Measurements from ENCODE around the gene OVCH2. TPM values are rescaled to one million over a fixed set of nuclear protein-coding genes. Genes with fewer than 3 reads are reported as not detected.

Gene OVCH2
- total and polyA plus RNA-seq, 12 donors = not detected

Other genes with a start within 250 kb of the OVCH2 start
- gene OLFML1, start 221.0 kb downstream of the OVCH2 start, total RNA-seq = 10 to 100 TPM in 2 of 9 donors, 1 to 10 TPM in 7; 4.0 to 12.6 (median 6.7) TPM
- gene OLFML1, start 221.0 kb downstream of the OVCH2 start, polyA plus RNA-seq = 1 to 10 TPM; 4.8 to 8.0 (median 5.3) TPM
- 10 to 100 TPM; 11.4 to 36.5 (median 21.0) TPM for gene PPFIBP2, start 192.5 kb downstream of the OVCH2 start, total RNA-seq
- 10 to 100 TPM; 12.8 to 35.3 (median 21.2) TPM for gene PPFIBP2, start 192.5 kb downstream of the OVCH2 start, polyA plus RNA-seq
- 10 to 100 TPM in 1 of 9 donors, 1 to 10 TPM in 8; 1.6 to 23.8 (median 4.4) TPM for gene CYB5R2, start 33.0 kb downstream of the OVCH2 start, total RNA-seq
- 1 to 10 TPM; 4.3 to 9.7 (median 7.4) TPM for gene CYB5R2, start 33.0 kb downstream of the OVCH2 start, polyA plus RNA-seq
- not detected for gene OR5P2, start 90.5 kb upstream of the OVCH2 start, total RNA-seq
- not detected for gene OR5P2, start 90.5 kb upstream of the OVCH2 start, polyA plus RNA-seq
- not detected for gene OR5P3, start 124.4 kb upstream of the OVCH2 start, total RNA-seq
- not detected for gene OR5P3, start 124.4 kb upstream of the OVCH2 start, polyA plus RNA-seq
- not detected for gene OR10A6, start 224.8 kb upstream of the OVCH2 start, total RNA-seq
- not detected for gene OR10A6, start 224.8 kb upstream of the OVCH2 start, polyA plus RNA-seq
- not detected for gene OR10A3, start 235.2 kb upstream of the OVCH2 start, total RNA-seq
- not detected for gene OR10A3, start 235.2 kb upstream of the OVCH2 start, polyA plus RNA-seq

All from adrenal gland (tissue), 12 donors.